Measurements from ENCODE around the gene PRR7.

DNA sequence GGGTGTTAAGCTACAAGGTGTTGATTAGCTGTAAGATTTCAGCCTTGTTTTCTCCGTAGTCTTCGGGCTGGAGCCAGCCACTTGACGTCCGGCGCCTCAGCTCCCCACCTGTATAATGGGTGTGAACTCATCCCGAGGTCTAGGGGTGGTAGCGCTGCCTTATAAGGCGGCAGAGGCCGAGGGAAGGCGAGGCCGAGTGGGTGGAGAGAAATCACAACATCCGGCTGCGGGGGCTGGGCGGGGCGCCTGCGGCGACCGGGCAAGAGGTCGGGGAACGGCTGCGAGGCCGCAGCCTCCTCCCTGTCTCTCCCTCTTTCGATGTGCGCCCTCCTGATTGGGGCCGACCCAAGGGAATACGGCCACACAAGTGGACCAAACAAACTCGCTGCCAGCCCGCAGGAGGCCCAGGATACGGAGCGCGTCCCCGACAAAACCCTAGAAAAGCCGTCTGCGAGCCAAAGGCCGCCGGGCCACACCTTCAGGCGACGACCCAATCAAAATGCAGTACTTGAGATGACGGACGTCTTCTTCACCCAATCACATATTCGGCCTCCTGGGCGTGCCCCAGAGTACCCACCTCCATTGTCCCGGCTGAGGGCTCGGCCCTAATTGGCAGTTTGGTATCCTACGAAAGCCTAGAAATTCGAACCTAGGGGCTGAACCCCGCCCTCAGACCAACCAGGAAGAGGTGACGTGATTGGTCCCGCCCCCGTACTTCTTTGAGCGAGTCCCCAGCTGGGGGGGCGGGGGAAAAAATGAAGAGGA lies 20.6 kb upstream of the PRR7 start:
- TF ChIP-seq, protein P1, sequence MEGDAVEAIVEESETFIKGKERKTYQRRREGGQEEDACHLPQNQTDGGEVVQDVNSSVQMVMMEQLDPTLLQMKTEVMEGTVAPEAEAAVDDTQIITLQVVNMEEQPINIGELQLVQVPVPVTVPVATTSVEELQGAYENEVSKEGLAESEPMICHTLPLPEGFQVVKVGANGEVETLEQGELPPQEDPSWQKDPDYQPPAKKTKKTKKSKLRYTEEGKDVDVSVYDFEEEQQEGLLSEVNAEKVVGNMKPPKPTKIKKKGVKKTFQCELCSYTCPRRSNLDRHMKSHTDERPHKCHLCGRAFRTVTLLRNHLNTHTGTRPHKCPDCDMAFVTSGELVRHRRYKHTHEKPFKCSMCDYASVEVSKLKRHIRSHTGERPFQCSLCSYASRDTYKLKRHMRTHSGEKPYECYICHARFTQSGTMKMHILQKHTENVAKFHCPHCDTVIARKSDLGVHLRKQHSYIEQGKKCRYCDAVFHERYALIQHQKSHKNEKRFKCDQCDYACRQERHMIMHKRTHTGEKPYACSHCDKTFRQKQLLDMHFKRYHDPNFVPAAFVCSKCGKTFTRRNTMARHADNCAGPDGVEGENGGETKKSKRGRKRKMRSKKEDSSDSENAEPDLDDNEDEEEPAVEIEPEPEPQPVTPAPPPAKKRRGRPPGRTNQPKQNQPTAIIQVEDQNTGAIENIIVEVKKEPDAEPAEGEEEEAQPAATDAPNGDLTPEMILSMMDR (IDR thresholded peaks at IDR 0.05) = no peak
- TF ChIP-seq TCF7L2 (IDR thresholded peaks at IDR 0.05; ENCODE audit: low read depth, low read length) = no peak

All from Panc1 (cell line).